ENCODE results near the gene GNAZ. TPM values are rescaled to one million over a fixed set of nuclear protein-coding genes. Genes with fewer than 3 reads are reported as not detected.
A peak's percentile ranks its signal among the peaks of the same experiment; 100 is the strongest.

The GNAZ gene
- total and polyA plus RNA-seq, 9 donors = 7.2 to 40.8 (median 15.3) TPM

DNA sequence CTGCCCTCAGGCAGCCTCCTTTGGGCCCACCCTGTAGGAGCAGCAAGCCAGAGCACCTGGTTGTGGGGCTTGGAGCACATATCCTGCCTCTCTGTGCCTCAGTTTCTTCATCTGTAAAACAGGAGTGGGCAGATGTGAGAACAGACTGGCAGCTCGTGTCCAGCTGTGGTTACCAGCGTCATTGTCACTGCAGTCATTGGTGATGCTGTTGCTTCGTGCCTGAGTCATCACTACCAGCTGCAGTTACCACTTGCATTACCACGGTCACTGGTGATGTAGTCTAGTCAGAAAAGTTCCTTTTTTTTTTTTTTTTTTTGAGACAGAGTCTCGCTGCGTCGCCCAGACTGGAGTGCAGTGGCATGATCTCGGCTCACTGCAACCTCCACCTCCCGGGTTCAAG is 51.1 kb downstream of the GNAZ start:
- intact Hi-C loops (cut with DNase I) = no loop called here
- H3K36me3 ChIP-seq = no peaks in the 10 kb centered on the region
- H3K9me3 ChIP-seq = no peaks in the 10 kb centered on the region
- H3K4me1 ChIP-seq (ENCODE audit: insufficient read depth) = peaks cover 5% of the 10 kb centered on the region
- H3K27ac ChIP-seq = no peak overlapping the region
- no peak for TF ChIP-seq POLR2A (IDR thresholded peaks at IDR 0.05)
- H3K4me3 ChIP-seq = no peak overlapping the region
- DNase-seq = no peak
- H3K27me3 ChIP-seq = no peaks in the 10 kb centered on the region
- WGBS, 3 donors = 90 to 93% (median 93%) methylated on average over 9 of the region's 9 CpGs

DNA sequence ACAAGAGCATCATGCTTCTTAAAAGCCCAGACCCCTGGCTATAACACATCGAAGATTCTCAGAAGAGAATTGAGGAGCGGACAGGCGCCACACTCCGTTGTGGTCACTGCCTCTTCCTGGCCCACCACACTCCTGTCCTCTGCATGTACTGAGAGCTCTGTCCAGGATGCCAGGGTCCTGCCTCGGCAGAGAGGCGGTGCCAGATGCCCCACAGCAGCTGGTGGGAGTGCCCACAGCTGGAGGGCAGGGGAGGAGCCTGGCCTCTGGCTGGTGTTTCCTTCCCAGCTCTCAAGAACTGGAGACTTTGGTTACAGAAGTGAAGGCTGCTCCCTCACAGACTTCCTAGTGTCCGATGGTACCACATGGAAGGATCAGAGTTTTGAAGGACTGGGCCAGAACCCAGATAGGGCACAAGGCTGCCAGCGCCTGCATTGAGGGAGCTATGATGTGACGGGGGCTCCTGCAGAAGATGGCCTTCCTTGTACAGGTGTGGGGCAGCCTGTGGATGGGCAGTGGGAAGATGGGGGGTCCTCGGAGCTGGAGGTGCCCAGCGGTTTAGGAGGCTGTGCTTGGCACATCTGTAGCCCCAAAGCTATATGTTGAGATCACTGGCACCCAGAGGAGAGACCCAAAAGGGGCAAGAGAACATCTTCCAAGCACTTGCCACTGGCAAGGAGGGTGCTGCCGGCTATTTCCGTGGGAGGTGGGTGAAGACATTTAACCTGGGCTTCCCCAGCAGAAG is 52.1 kb downstream of the GNAZ start:
- TF ChIP-seq EP300 (IDR thresholded peaks at IDR 0.05) (no peak), POLR2A (IDR thresholded peaks at IDR 0.05) (no peak), CTCF (IDR thresholded peaks at IDR 0.05) (no peak)
- Histone ChIP-seq H3K27me3 (no peaks in the 10 kb centered on the region), H3K4me1 (ENCODE audit: insufficient read depth) (peaks cover 6% of the 10 kb centered on the region), H3K4me3 (no peak overlapping the region), H3K36me3 (no peaks in the 10 kb centered on the region), H3K9me3 (no peaks in the 10 kb centered on the region), H3K27ac (no peak overlapping the region)
- DNase-seq = peak in 1 of 5 donors; percentile 24
- intact Hi-C loops (cut with DNase I) = no loop called here
- WGBS, 3 donors = 80 to 83% (median 81%) methylated on average over 13 of the region's 13 CpGs

GRCh38 chr22:23122992-23123803 is 52.9 kb downstream of the GNAZ start:
- Histone ChIP-seq H3K4me3 (no peak overlapping the region), H3K36me3 (no peaks in the 10 kb centered on the region), H3K9me3 (no peaks in the 10 kb centered on the region), H3K27ac (no peak overlapping the region), H3K27me3 (no peaks in the 10 kb centered on the region), H3K4me1 (ENCODE audit: insufficient read depth) (peaks cover 7% of the 10 kb centered on the region)
- 94 to 96% (median 95%) methylated on average over 26 of the region's 26 CpGs for WGBS, 3 donors
- intact Hi-C loops (cut with DNase I) = no loop called here
- TF ChIP-seq EP300 (IDR thresholded peaks at IDR 0.05) (no peak), CTCF (IDR thresholded peaks at IDR 0.05) (no peak), POLR2A (IDR thresholded peaks at IDR 0.05) (no peak)
- DNase-seq = peak in 1 of 5 donors; percentile 24

- H3K27ac ChIP-seq = no peak overlapping the region
- no peaks in the 10 kb centered on the region for H3K27me3 ChIP-seq
- no peak overlapping the region for H3K4me3 ChIP-seq
- no peaks in the 10 kb centered on the region for H3K9me3 ChIP-seq
- peak in 2 of 5 donors; percentile 49 to 50 for DNase-seq
- intact Hi-C loops (cut with DNase I) = no loop called here
- peaks cover 8% of the 10 kb centered on the region for H3K4me1 ChIP-seq (ENCODE audit: insufficient read depth)
- WGBS, 3 donors = 60 to 75% (median 73%) methylated on average over 9 of the region's 9 CpGs
- TF ChIP-seq EP300 (IDR thresholded peaks at IDR 0.05) (no peak), POLR2A (IDR thresholded peaks at IDR 0.05) (no peak), CTCF (IDR thresholded peaks at IDR 0.05) (no peak)
- no peaks in the 10 kb centered on the region for H3K36me3 ChIP-seq
These were observed 53.5 kb downstream of the GNAZ start for GRCh38 chr22:23123804-23124254.

Data from ovary (tissue), 9 donors.